Esophagus muscularis mucosa (tissue), 4 donors: ENCODE data around the gene PDS5B.

ENCODE experiments used
- EP300 ChIP-seq: sonication (generic); formaldehyde crosslinking; IDR thresholded peaks from one replicate; pipeline ENCODE4 v1.6.1; 2017; ENCODE audit warnings: antibody characterized with exemption
- POLR2A ChIP-seq: fragments of 450-650 bp; IDR thresholded peaks from one replicate; pipeline ENCODE4 v1.6.1; 2017; ENCODE audit warnings: antibody characterized with exemption, moderate library complexity, mild to moderate bottlenecking, low read depth
- POLR2AphosphoS5 ChIP-seq, 2 donors: sonication (generic); formaldehyde crosslinking; IDR thresholded peaks; one replicate each; pipeline ENCODE4 v1.6.1; 2017; ENCODE audit warnings: antibody characterized with exemption in 2 of 2
- TF ChIP-seq, protein P1 (sequence below), 3 experiments: fragments of 200-600 bp in 2 of 3; fragments of 450-650 bp in 1 of 3; sonication (generic) in 2 of 3; IDR thresholded peaks; one replicate each; pipeline ENCODE4 v1.5.1; 2017 to 2019; ENCODE audit warnings: antibody characterized with exemption in 3 of 3, mild to moderate bottlenecking in 2 of 3, moderate library complexity in 1 of 3

DNA sequence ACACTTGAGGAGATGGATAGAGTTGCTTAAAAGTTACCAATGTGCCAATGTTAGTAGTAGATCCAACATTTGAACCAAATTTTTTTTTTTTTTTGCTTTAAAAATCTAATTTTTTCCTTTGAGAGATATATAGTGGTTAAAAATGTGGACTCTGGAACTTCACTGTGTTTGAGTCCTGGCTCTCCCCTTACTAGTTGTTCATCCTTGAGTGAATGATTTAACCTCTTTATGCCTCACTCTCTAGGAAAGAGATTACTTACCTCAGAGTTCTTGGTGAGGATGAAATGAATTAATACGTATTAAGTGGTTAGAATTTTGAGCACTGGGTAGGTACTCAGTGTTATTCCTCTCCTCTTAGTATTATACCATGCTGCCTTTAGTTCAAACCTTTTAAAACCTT is 24.3 kb downstream of the PDS5B start:
- TF ChIP-seq, protein P1, sequence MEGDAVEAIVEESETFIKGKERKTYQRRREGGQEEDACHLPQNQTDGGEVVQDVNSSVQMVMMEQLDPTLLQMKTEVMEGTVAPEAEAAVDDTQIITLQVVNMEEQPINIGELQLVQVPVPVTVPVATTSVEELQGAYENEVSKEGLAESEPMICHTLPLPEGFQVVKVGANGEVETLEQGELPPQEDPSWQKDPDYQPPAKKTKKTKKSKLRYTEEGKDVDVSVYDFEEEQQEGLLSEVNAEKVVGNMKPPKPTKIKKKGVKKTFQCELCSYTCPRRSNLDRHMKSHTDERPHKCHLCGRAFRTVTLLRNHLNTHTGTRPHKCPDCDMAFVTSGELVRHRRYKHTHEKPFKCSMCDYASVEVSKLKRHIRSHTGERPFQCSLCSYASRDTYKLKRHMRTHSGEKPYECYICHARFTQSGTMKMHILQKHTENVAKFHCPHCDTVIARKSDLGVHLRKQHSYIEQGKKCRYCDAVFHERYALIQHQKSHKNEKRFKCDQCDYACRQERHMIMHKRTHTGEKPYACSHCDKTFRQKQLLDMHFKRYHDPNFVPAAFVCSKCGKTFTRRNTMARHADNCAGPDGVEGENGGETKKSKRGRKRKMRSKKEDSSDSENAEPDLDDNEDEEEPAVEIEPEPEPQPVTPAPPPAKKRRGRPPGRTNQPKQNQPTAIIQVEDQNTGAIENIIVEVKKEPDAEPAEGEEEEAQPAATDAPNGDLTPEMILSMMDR (IDR thresholded peaks at IDR 0.05) = no peak
- TF ChIP-seq POLR2AphosphoS5 (IDR thresholded peaks at IDR 0.05) = no peak
- no peak for TF ChIP-seq POLR2A
- TF ChIP-seq EP300 = no peak
